H1 (cell line): Measurements from ENCODE around the gene PHACTR2. TPM values are rescaled to one million over a fixed set of nuclear protein-coding genes. Genes with fewer than 3 reads are reported as not detected.

Experiments used
- BCL11A ChIP-seq, 2 experiments: IDR thresholded peaks; one replicate each; pipeline ENCODE4 v1.6.1; 2011; ENCODE audit warnings: low read depth in 2 of 2, low read length in 2 of 2, mild to moderate bottlenecking in 2 of 2
- CBX5 ChIP-seq: fragments of 300-800, 300-1000 bp; sonication (generic); IDR thresholded peaks from 2 replicates; pipeline ENCODE4 v1.7.1; 2016; ENCODE audit warnings: antibody characterized with exemption, low read length, low read depth
- CEBPB ChIP-seq: IDR thresholded peaks from 2 replicates; pipeline ENCODE4 v1.6.1; 2012; ENCODE audit warnings: low read depth, low read length
- EP300 ChIP-seq, 2 experiments: IDR thresholded peaks; 1 replicate in 1 of 2; 2 replicates in 1 of 2; pipeline ENCODE4 v1.6.1; 2011 to 2012; ENCODE audit warnings: low read depth in 2 of 2, low read length in 2 of 2, mild to moderate bottlenecking in 2 of 2, borderline replicate concordance in 1 of 2, inconsistent platforms in 1 of 2, moderate library complexity in 1 of 2
- GTF2F1 ChIP-seq: IDR thresholded peaks from 2 replicates; pipeline ENCODE4 v1.6.1; 2012; ENCODE audit warnings: low read depth, low read length, improper control_type of control experiment, borderline replicate concordance
- JUND ChIP-seq: IDR thresholded peaks from 2 replicates; pipeline ENCODE4 v1.6.1; 2011; ENCODE audit warnings: mild to moderate bottlenecking, improper control_type of control experiment, low read length
- SP1 ChIP-seq: IDR thresholded peaks from 2 replicates; pipeline ENCODE4 v1.6.1; 2011; ENCODE audit warnings: low read depth, low read length
- SUZ12 ChIP-seq: fragments of 200-600 bp; sonication (generic); IDR thresholded peaks from 2 replicates; pipeline ENCODE4 v1.6.1; 2012; ENCODE audit warnings: mild to moderate bottlenecking, inconsistent platforms, low read length, moderate library complexity, mixed read lengths
- YY1 ChIP-seq: IDR thresholded peaks from 2 replicates; pipeline ENCODE4 v1.6.1; 2011; ENCODE audit warnings: low read depth, mild to moderate bottlenecking, low read length
- polyA plus RNA-seq, 7 experiments: library from polyadenylated mRNA; depleted of rRNA in 3 of 7; stranded (reverse) in 5 of 7; unstranded in 2 of 7; fragments of >200 nt in 5 of 7; fragments of 200-250 nt in 2 of 7; gene quantifications; 1 replicate in 5 of 7; 2 replicates in 1 of 7; 4 replicates in 1 of 7; pipeline versions ENCODE4 v1.2.1 to v1.2.3, GENCODE V29; 2011 to 2013; ENCODE audit warnings: missing spikeins in 2 of 7, mixed read lengths in 2 of 7
- total RNA-seq: library from RNA; stranded (reverse); fragmentation: NEBNext Ultra II Directional; extraction: Animal tissue kit (Norgen Biotek cat#: 25700); gene quantifications from 2 replicates; pipeline ENCODE4 v1.2.1, GENCODE V29; 2021
- TF ChIP-seq, protein P1 (sequence below): fragments of 300-600 bp; sonication (generic); IDR thresholded peaks from 2 replicates; pipeline ENCODE4 v1.7.1; 2012; ENCODE audit warnings: low read length, moderate library complexity, mild to moderate bottlenecking, inconsistent platforms; ENCODE audit not compliant: insufficient replicate concordance
- TF ChIP-seq, protein P2 (sequence below): IDR thresholded peaks from 2 replicates; pipeline ENCODE4 v1.6.1; 2012; ENCODE audit warnings: low read length, inconsistent platforms

Gene PHACTR2
- total and polyA plus RNA-seq, 2 of the 8 experiments (the other 6 are each of a cell fraction or from before 2014, with no cell fraction given) = 16.9 to 131 TPM

DNA sequence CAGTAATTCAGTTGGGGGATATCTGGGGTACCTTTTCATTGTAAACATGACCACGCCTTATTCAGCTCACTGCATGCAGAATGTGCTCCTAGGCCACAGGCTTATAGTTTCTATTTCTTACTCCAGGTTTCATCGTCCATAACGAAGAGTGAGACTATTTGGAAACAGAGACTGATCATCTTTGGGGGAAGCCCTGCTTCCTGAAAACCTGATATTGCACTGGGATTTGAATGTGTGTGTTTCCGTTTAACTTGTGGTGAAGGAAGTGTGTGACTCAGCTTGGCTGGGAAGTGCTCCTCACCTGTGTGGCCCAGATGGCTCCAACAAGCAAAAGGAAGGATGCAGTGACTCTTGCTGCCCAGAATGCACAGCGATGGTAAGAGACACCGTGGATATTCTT, 145.8 kb downstream of the PHACTR2 start (continued):
- TF ChIP-seq, protein P1, sequence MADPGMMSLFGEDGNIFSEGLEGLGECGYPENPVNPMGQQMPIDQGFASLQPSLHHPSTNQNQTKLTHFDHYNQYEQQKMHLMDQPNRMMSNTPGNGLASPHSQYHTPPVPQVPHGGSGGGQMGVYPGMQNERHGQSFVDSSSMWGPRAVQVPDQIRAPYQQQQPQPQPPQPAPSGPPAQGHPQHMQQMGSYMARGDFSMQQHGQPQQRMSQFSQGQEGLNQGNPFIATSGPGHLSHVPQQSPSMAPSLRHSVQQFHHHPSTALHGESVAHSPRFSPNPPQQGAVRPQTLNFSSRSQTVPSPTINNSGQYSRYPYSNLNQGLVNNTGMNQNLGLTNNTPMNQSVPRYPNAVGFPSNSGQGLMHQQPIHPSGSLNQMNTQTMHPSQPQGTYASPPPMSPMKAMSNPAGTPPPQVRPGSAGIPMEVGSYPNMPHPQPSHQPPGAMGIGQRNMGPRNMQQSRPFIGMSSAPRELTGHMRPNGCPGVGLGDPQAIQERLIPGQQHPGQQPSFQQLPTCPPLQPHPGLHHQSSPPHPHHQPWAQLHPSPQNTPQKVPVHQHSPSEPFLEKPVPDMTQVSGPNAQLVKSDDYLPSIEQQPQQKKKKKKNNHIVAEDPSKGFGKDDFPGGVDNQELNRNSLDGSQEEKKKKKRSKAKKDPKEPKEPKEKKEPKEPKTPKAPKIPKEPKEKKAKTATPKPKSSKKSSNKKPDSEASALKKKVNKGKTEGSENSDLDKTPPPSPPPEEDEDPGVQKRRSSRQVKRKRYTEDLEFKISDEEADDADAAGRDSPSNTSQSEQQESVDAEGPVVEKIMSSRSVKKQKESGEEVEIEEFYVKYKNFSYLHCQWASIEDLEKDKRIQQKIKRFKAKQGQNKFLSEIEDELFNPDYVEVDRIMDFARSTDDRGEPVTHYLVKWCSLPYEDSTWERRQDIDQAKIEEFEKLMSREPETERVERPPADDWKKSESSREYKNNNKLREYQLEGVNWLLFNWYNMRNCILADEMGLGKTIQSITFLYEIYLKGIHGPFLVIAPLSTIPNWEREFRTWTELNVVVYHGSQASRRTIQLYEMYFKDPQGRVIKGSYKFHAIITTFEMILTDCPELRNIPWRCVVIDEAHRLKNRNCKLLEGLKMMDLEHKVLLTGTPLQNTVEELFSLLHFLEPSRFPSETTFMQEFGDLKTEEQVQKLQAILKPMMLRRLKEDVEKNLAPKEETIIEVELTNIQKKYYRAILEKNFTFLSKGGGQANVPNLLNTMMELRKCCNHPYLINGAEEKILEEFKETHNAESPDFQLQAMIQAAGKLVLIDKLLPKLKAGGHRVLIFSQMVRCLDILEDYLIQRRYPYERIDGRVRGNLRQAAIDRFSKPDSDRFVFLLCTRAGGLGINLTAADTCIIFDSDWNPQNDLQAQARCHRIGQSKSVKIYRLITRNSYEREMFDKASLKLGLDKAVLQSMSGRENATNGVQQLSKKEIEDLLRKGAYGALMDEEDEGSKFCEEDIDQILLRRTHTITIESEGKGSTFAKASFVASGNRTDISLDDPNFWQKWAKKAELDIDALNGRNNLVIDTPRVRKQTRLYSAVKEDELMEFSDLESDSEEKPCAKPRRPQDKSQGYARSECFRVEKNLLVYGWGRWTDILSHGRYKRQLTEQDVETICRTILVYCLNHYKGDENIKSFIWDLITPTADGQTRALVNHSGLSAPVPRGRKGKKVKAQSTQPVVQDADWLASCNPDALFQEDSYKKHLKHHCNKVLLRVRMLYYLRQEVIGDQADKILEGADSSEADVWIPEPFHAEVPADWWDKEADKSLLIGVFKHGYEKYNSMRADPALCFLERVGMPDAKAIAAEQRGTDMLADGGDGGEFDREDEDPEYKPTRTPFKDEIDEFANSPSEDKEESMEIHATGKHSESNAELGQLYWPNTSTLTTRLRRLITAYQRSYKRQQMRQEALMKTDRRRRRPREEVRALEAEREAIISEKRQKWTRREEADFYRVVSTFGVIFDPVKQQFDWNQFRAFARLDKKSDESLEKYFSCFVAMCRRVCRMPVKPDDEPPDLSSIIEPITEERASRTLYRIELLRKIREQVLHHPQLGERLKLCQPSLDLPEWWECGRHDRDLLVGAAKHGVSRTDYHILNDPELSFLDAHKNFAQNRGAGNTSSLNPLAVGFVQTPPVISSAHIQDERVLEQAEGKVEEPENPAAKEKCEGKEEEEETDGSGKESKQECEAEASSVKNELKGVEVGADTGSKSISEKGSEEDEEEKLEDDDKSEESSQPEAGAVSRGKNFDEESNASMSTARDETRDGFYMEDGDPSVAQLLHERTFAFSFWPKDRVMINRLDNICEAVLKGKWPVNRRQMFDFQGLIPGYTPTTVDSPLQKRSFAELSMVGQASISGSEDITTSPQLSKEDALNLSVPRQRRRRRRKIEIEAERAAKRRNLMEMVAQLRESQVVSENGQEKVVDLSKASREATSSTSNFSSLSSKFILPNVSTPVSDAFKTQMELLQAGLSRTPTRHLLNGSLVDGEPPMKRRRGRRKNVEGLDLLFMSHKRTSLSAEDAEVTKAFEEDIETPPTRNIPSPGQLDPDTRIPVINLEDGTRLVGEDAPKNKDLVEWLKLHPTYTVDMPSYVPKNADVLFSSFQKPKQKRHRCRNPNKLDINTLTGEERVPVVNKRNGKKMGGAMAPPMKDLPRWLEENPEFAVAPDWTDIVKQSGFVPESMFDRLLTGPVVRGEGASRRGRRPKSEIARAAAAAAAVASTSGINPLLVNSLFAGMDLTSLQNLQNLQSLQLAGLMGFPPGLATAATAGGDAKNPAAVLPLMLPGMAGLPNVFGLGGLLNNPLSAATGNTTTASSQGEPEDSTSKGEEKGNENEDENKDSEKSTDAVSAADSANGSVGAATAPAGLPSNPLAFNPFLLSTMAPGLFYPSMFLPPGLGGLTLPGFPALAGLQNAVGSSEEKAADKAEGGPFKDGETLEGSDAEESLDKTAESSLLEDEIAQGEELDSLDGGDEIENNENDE = no peak
- no peak for TF ChIP-seq YY1
- no peak for TF ChIP-seq CEBPB
- TF ChIP-seq SUZ12 = no peak
- no peak for TF ChIP-seq BCL11A (IDR thresholded peaks at IDR 0.05; ENCODE audit: low read depth in 2 of 2, low read length in 2 of 2)
- TF ChIP-seq CBX5 = no peak
- TF ChIP-seq JUND = no peak
- no peak for TF ChIP-seq SP1
- TF ChIP-seq EP300 (IDR thresholded peaks at IDR 0.05; ENCODE audit: borderline replicate concordance in 1 of 2, low read depth in 2 of 2, low read length in 2 of 2) = no peak
- TF ChIP-seq, protein P2, sequence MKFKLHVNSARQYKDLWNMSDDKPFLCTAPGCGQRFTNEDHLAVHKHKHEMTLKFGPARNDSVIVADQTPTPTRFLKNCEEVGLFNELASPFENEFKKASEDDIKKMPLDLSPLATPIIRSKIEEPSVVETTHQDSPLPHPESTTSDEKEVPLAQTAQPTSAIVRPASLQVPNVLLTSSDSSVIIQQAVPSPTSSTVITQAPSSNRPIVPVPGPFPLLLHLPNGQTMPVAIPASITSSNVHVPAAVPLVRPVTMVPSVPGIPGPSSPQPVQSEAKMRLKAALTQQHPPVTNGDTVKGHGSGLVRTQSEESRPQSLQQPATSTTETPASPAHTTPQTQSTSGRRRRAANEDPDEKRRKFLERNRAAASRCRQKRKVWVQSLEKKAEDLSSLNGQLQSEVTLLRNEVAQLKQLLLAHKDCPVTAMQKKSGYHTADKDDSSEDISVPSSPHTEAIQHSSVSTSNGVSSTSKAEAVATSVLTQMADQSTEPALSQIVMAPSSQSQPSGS = no peak
- TF ChIP-seq GTF2F1 = no peak
